AG09319 (cell line): ENCODE data around the gene CYBRD1.
A peak's percentile ranks its signal among the peaks of the same experiment; 100 is the strongest.
"Not testable (repeated sequence)": the region's sequence is repeated elsewhere in the genome, so short reads cannot be mapped to it uniquely, and the experiment has no call there.

Source experiments
- DNase-seq: peaks from one replicate; pipeline ENCODE4 v3.0.0-alpha.2; 2010; ENCODE audit warnings: low read depth; ENCODE audit errors: extremely low read depth
- CTCF ChIP-seq: IDR thresholded peaks from 2 replicates; pipeline ENCODE4 v1.5.1; 2011; ENCODE audit warnings: low read depth, mild to moderate bottlenecking, inconsistent platforms, low read length, moderate library complexity

The CYBRD1 gene

GRCh38 chr2:171530378-171530777 lies 8.1 kb downstream of the CYBRD1 start:
- no peak for TF ChIP-seq CTCF
- DNase-seq: no peak

- not testable (repeated sequence) for DNase-seq
These were observed 8.6 kb downstream of the CYBRD1 start for GRCh38 chr2:171530859-171531258.

- no peak for TF ChIP-seq CTCF
- DNase-seq: peak; percentile 50
These were observed 9.0 kb downstream of the CYBRD1 start for GRCh38 chr2:171531291-171531690.

- peak; percentile 20 for DNase-seq
- TF ChIP-seq CTCF: no peak
These were observed 9.7 kb downstream of the CYBRD1 start for GRCh38 chr2:171531836-171532450.

GRCh38 chr2:171533331-171533730 lies 11.1 kb downstream of the CYBRD1 start:
- DNase-seq: no peak
- no peak for TF ChIP-seq CTCF

- DNase-seq: not testable (repeated sequence)
These were observed 13.3 kb downstream of the CYBRD1 start for GRCh38 chr2:171535528-171535927.

- no peak for TF ChIP-seq CTCF
- DNase-seq: no peak
These were observed 18.2 kb downstream of the CYBRD1 start for GRCh38 chr2:171540437-171540836.

GRCh38 chr2:171541202-171541887 lies 19.1 kb downstream of the CYBRD1 start:
- no peak for DNase-seq
- peak; percentile 42 for TF ChIP-seq CTCF
